Motor neuron (in vitro differentiated cells): ENCODE results near the gene MAN1B1. TPM values are rescaled to one million over a fixed set of nuclear protein-coding genes. Genes with fewer than 3 reads are reported as not detected.

Experiments
- ATAC-seq, 8 experiments: fragments of 200-7000 bp; cut with Tn5 transposase; replicated peaks in 6 of 8; 2 replicates each; pipeline ENCODE4 v1.8.0; 2021; ENCODE audit warnings: mild to moderate bottlenecking in 8 of 8, moderate library complexity in 8 of 8
- H3K27ac ChIP-seq, 2 donors: fragments of 250-450 bp; sonication (Bioruptor Pico); 2 replicates each; pipeline ENCODE4 v1.9.0; 2021; ENCODE audit warnings: antibody characterized with exemption in 2 of 2, mild to moderate bottlenecking in 2 of 2, moderate library complexity in 1 of 2
- H3K4me1 ChIP-seq, 2 donors: fragments of 250-450 bp; sonication (Bioruptor Pico); replicated peaks in 1 of 2; 2 replicates each; pipeline ENCODE4 v1.6.1; 2021; ENCODE audit warnings: antibody characterized with exemption in 2 of 2, mild to moderate bottlenecking in 2 of 2, moderate library complexity in 1 of 2
- H3K4me3 ChIP-seq, 5 donors: fragments of 250-450 bp; sonication (Bioruptor Pico); 2 replicates each; pipeline ENCODE4 v1.9.0; 2021; ENCODE audit warnings: antibody characterized with exemption in 5 of 5, mild to moderate bottlenecking in 5 of 5, moderate library complexity in 4 of 5
- WGBS, 10 experiments: fragments of 450-650 bp; shearing (Covaris generic); methylation state at CpG; one replicate each; pipeline ENCODE4 v1.0.0; 2022; 5-methylcytosine and 5-hydroxymethylcytosine counted together
- in situ Hi-C, 9 experiments: fragments of 400-800 bp; cut with MboI; loops; one replicate each; pipeline ENCODE4 v1.15.0; 2021; ENCODE audit warnings: low sequenced_read_pairs in 9 of 9, low pct_unique_long_range_greater_than_20kb in 2 of 9; ENCODE audit not compliant: unreplicated experiment in 9 of 9
- total RNA-seq, 8 experiments: library from RNA; unstranded; fragments of 300-600 nt; gene quantifications; 2 replicates each; pipeline versions ENCODE4 v1.2.3 to v1.2.4, GENCODE V29; 2022

MAN1B1 gene
- total RNA-seq, 8 experiments from 2014 or later, result 28.6 to 89.3 (median 50.3) TPM

DNA sequence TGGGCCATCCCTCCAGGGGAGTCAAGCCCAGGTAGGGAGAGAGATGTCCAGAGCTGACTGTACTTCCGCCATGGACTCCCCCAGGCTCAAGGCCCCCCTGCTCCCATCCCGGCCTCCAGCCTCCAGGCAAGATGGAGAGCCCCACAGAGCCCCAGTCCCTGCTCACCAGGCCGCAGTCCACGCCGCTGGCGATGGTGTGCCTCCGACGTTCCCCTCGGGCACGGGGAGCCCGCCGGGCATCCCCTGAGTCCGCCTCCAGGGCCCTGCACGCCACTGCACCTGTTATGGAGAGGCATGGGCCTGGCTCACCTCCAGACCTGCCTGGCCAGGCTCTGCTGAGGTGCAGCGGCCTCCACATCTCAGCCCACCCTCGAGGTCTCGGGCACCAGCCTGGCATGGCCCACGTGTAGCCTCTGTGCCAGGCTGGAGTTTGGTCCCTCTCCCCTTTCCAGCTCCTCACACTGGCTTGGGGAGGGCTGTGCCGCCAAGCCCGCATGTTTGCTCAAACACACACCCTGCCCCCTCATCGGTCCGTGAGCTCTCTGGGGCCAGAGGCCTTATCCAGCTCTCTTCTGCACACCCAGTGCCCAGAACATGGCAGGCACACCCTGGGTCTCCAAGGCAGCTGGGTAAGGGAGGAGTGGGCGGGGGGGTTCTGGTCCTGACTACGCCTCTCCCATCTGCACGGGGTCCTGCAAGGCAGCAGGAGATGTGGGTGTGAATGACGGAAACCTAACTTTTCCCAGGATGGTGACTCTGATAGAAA is 20.5 kb upstream of the MAN1B1 start:
- ATAC-seq, result no peak
- Histone ChIP-seq H3K4me1 (peaks cover 6 to 10% of the 10 kb centered on the region in 2 donors), H3K27ac (no peak overlapping the region), H3K4me3 (no peak overlapping the region)
- in situ Hi-C loops, result no loop called here
- 80 to 99% (median 87%) methylated on average over 4 to 14 of the region's 26 CpGs; no CpG with 5 or more reads in 7 of the 10 experiments for WGBS, 10 experiments

DNA sequence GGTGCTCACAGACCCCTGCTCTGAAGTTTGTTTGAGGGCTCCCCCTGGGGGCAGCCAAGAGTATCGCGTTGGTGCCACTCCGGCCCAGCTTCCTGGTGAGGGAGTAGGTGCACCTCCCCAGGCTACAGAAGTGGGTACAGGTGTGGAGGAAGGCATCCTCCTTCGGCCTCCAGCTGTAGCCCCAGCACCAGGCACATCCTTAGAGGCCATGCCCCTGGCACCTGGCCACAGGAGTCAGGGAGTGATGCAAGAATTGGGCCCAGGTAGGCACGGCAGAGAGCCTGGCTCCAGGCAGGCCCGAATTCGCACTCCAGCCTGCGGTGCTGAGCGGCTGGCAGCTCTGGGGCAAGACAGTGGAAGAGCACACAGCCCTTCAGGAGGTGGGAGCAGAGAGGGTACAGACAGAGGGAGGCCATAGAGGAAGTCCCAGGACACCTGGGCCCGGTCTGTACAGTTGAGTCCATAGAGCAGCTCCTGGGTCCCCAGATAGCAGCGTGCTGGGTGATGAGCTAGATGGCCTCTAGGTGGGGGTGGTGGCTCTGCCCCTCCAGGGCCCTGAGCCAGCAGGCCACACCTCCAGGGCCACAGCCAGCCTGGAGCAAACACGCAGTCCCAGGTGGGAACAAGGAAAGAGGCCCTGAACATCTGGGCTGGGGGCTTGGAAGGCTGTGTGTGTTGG is 18.8 kb upstream of the MAN1B1 start:
- Histone ChIP-seq H3K4me3 (peak overlapping the region in 1 of 5 donors; percentile 58), H3K27ac (no peak overlapping the region), H3K4me1 (peaks cover 11 to 15% of the 10 kb centered on the region in 2 donors)
- peak in 3 of 8 experiments; percentile 7 to 51 (median 15) for ATAC-seq
- in situ Hi-C loops, result no loop called here
- 32 to 100% (median 67%) methylated on average over 2 to 6 of the region's 12 CpGs; no CpG with 5 or more reads in 5 of the 10 experiments for WGBS, 10 experiments

DNA sequence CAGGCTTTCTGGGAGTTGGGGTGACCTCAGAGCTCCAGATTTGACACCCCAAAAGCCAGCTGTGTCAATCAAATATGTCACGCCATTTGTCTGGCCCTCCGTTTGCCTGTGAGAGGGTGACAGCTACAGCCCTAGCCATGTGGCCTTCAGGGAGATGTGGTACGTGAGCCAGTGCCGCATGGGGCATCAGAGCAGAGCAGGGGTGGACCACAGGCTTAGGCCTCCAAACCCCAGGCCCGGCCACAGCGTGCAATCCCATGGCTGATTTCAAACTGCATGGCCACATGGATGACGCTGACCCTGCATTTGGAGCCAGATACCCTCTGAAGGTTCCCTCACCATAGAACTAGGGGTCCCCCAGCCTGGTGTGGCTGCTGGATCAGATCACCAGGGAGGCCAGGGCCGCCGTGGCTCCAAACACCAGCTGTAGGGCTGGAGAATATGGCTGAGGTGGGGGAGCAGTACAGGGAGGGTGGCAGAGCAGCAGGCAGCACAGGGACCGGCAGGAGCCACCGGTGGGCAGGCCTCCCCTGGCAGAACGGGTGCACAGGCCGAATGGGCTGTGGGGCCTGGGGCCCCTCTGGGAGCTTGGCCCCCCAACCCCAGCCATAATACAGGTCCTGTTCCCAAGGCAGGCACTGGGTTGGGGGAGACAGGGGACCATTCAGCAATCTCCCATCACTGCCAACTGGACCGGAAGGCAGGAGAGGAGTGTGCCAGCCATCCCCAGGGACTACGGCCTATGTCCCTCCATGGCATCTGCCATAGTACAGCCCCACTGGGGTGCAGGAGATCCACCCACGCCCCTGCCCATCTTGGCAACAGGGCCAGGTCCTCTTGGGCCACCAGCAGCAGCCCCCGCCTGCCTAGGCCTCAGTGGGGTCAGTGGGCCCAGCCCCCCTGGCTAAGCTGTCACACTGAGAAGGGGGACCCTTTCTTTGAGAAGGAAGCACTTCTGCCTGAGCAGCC is 18.0 kb upstream of the MAN1B1 start:
- in situ Hi-C loops, result no loop called here
- 50 to 93% (median 80%) methylated on average over 1 to 4 of the region's 17 CpGs; no CpG with 5 or more reads in 7 of the 10 experiments for WGBS, 10 experiments
- H3K4me1 ChIP-seq, result peaks cover 11 to 15% of the 10 kb centered on the region in 2 donors
- H3K27ac ChIP-seq, result no peak overlapping the region
- ATAC-seq, result no peak
- H3K4me3 ChIP-seq, result peak overlapping the region in 4 of 5 donors; percentile 38 to 58 (median 48)

DNA sequence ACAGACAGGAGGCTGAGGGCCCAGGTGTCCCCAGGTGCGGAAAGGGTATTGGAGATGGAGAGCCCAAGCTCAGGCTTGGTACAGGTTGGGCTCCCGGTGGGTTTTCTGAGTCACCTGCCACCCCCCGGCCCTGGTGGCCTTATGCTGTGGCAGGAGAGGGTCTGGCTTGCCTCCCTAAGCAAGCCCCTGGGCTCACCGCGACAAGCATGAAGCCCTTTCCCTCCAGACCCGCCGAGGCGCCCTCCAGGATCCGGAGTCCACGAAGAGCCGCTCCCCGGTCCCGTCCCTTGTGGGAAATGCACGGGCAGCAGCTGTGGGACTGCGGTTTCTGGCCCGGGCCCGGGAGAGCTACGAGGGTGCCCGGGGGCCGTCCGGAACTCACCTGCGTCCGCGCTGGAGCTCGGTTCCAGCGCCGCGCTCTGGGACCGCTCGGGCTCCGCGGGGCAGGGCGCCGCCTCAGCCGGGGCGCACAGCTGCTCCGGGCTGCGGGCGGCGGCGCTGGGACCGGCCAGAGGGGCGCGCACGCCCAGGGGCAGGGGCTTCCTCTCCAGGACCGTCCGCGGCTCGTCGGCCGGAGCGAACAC is 17.2 kb upstream of the MAN1B1 start:
- Histone ChIP-seq H3K27ac (no peak overlapping the region), H3K4me1 (peaks cover 11 to 15% of the 10 kb centered on the region in 2 donors), H3K4me3 (peak overlapping the region; percentile 38 to 58 (median 46))
- WGBS, 10 experiments, result 0 to 20% (median 5%) methylated on average over 1 to 11 of the region's 52 CpGs; no CpG with 5 or more reads in 6 of the 10 experiments
- peak in 4 of 8 experiments; percentile 2 to 27 (median 4) for ATAC-seq
- in situ Hi-C loops, result no loop called here

DNA sequence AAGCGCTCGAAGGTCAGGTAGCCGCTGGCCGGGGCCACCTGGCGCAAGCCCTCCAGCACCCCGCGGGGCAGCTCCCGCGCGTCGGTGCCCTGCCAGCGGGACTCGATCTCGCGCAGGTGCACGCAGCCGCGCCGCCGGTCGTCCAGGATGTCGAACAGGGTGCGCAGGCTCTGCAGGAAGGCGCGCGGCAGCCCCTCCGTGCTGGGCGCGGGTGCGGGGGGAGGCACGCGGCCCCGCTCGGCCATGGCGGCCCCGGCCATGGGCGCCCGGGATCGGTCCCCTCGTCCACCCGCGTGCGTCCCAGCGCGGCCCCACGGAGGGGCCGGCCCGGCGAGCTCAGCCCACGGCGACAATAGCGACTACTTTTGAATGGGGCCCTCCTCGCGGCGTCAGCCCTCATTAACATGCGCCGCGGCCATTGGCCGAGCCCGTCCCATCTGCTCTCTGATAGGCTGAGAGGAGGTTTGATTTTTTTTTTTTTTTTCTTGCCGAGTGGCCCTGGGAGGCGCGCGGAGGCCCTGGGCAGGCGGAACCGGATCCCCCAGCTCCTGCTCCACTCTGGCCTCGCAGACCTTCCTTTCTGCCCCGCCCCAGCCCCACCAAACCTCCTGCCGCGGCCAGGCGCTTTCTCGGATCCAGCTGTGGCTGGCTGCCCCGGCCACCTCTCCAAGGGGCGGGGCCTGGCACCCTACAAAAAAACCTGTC is 16.4 kb upstream of the MAN1B1 start, which contains the start of gene SAPCD2:
SAPCD2 (minus strand) TSS at position 357 of the 705 bp plus-strand sequence; CDS start at position 260, 97 bp downstream.
- in situ Hi-C loops, result no loop called here
- H3K27ac ChIP-seq, result peak within 1 kb of the TSS; percentile 61 to 88

DNA sequence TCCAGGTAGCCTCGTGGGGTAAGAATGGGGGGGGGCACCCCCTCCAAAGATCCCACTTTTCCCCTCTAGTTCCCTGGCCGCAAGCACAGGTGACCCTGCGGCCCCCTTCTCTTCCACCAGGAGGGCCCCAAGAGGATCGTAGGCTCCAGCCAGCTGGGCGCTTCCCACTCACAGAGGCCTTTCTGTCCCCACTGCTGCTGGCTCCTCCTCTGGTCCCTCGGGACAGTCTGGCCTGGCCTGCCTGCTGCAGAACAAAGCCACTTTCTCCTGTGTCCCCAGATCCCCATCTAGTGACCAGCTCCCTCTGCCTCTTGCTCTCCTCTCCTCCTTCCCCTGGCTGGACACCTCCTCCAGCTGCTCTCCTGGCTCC is 15.9 kb upstream of the MAN1B1 start:
- in situ Hi-C loops, result no loop called here
- WGBS, 10 experiments, result 0 to 10% methylated on average over 1 to 2 of the region's 6 CpGs; no CpG with 5 or more reads in 8 of the 10 experiments
- Histone ChIP-seq H3K27ac (peak overlapping the region; percentile 61 to 88), H3K4me1 (peaks cover 11 to 15% of the 10 kb centered on the region in 2 donors), H3K4me3 (peak overlapping the region; percentile 38 to 58 (median 46))
- ATAC-seq, result peak; percentile 7 to 81 (median 72)

More for the DNA sequence above, 16.4 kb upstream of the MAN1B1 start, which contains the start of gene SAPCD2:
- peak; percentile 89 to 97 (median 92) for ATAC-seq
- WGBS, 10 experiments, result 0 to 7% methylated on average over 1 to 14 of the region's 74 CpGs; no CpG with 5 or more reads in 8 of the 10 experiments
- Histone ChIP-seq H3K4me3 (peak within 1 kb of the TSS; percentile 38 to 58 (median 46)), H3K4me1 (peaks cover 11 to 15% of the 10 kb centered on the region in 2 donors)

DNA sequence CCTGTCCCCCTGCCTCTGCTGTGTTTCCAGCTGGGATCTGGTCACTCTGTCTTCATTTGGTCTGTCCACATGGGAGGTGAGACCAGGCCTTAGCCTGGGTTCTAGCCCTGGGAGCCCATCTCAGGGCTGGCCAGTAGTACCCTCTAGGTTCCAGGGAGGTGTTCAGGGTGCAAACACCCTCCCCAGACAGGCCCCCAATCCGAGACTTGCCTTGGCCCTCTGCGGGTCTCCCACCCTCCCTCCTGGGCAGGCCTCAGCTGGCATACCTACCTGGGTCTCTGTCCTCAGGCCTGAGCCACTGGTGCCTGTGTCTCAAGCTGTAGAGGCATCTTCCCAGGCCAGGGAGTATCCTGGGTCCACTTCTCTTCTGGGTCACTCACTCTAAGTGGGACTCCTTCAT is 15.5 kb upstream of the MAN1B1 start:
- no peak for ATAC-seq
- in situ Hi-C loops, result no loop called here
- peak overlapping the region; percentile 61 to 88 for H3K27ac ChIP-seq
- peak overlapping the region in 3 of 5 donors; percentile 46 to 58 (median 51) for H3K4me3 ChIP-seq
- 60 to 80% methylated on average over 1 of the region's 2 CpGs; no CpG with 5 or more reads in 8 of the 10 experiments for WGBS, 10 experiments
- H3K4me1 ChIP-seq, result peaks cover 11 to 15% of the 10 kb centered on the region in 2 donors

DNA sequence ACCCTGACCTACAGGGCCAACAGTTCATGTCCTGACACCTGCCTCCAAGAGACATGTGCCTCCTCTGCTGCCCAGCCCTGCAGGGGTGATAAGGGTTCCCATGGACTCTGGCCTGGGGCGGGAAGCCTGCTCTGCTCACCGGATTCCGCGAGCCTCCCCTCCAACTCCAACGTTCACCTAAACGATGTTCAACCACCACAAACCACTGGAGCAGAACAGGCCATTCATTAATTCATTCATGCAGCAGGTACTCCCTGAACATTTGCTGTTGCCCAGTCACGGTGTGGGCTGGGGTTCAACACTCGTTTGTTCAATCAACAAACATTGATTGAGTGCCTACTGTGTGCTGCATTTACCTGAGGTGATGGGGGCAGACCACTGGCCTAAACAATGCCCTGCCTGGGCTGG is 12.8 kb upstream of the MAN1B1 start:
- WGBS, 10 experiments, result 80 to 100% (median 89%) methylated on average over 1 to 7 of the region's 8 CpGs; no CpG with 5 or more reads in 6 of the 10 experiments
- Histone ChIP-seq H3K4me1 (peaks cover 13 to 16% of the 10 kb centered on the region in 2 donors), H3K27ac (no peak overlapping the region), H3K4me3 (no peak overlapping the region)
- ATAC-seq, result no peak
- in situ Hi-C loops, result no loop called here

DNA sequence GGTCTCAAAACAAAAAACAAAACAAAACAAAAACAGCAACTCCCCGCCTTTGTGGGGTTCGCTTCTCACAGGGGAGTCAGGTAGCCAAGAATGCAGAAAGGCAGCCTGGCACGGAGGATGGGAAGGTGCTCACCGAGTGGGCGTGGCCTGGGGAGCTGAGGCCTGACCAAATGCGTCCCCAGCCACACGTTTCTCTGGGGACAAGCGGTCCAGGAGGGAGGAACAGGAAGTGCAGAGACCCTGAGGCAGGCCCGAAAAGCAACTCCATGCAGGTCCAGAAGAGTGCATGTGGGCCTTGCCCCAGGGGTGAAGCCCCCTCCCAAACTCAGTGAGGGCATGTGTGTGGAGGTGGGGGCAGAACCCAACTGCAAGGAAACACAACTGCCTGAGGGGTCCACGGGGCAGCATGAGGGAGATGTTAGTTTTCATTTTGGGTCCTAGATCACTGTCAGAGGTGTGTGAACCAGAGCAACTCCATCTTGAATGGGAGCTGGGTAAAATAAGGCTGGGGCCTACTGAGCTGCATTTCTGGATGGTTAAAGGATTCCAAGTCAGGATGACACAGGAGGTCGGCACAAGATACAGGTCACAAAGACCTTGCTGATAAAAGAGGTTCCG is 12.0 kb upstream of the MAN1B1 start:
- in situ Hi-C loops, result no loop called here
- H3K4me3 ChIP-seq, result no peak overlapping the region
- H3K4me1 ChIP-seq, result peaks cover 13 to 16% of the 10 kb centered on the region in 2 donors
- H3K27ac ChIP-seq, result no peak overlapping the region
- ATAC-seq, result no peak
- 71 to 100% (median 83%) methylated on average over 1 to 7 of the region's 12 CpGs; no CpG with 5 or more reads in 4 of the 10 experiments for WGBS, 10 experiments

DNA sequence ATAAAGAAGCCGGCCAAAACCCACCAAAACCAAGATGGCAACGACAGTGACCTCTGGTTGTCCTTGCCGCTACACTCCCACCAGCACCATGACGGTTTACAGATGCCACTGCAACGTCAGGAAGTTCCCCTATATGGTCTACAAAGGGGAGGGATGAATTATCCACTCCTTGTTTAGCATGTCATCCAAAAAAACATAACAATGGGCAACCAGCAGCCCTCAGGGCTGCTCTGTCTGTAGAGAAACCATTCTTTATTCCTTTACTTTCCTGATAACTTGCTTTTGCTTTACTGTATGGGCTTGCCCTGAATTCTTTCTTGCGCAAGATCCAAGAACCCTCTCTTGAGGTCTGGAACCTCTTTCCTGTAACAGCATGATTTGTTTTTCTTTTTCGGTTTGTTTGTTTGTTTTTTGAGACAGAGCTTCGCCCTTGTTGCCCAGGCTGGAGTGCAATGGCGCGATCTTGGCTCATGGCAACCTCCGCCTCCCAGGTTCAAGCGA is 11.5 kb upstream of the MAN1B1 start:
- ATAC-seq, result no peak
- Histone ChIP-seq H3K4me1 (peaks cover 13 to 16% of the 10 kb centered on the region in 2 donors), H3K27ac (no peak overlapping the region), H3K4me3 (no peak overlapping the region)
- in situ Hi-C loops, result no loop called here
- 59 to 92% (median 79%) methylated on average over 4 to 11 of the region's 12 CpGs; no CpG with 5 or more reads in 1 of the 10 experiments for whole genome bisulfite sequencing, 10 experiments

DNA sequence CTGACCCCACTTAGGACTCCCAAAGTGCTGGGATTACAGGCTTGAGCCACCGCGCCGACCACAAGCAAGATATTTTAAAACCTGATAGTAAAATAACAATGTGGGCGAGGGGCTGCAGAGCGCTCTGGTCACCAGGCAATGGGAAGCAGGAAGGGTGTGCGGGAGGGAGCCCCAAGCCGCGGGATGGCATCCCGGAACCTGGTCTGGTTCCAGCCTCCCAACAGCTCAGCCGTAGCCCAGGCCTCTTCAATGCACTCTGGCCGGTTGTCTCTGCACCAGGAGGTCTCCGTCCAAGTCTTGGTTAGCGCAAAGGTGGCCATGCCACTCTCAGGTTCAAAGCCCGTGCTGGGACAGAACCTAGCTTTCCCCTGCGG is 10.2 kb upstream of the MAN1B1 start:
- H3K27ac ChIP-seq, result no peak overlapping the region
- peak overlapping the region in 3 of 5 donors; percentile 42 to 68 (median 45) for H3K4me3 ChIP-seq
- WGBS, 10 experiments, result 68 to 100% (median 80%) methylated on average over 1 to 8 of the region's 15 CpGs; no CpG with 5 or more reads in 3 of the 10 experiments
- in situ Hi-C loops, result no loop called here
- ATAC-seq, result no peak
- H3K4me1 ChIP-seq, result peaks cover 4 to 7% of the 10 kb centered on the region in 2 donors
